Osteocyte (in vitro differentiated cells): ENCODE results near the gene VPS8. TPM values are rescaled to one million over a fixed set of nuclear protein-coding genes. Genes with fewer than 3 reads are reported as not detected.

Experiments
- DNase-seq: peaks from one replicate; pipeline ENCODE4 v3.0.0; 2021; ENCODE audit warnings: mixed read lengths; ENCODE audit not compliant: unreplicated experiment; ENCODE audit errors: extremely low spot score
- H3K27ac Mint-ChIP-seq: one replicate; pipeline ENCODE4 v1.8.0; 2021; ENCODE audit warnings: mild to moderate bottlenecking, mixed read lengths; ENCODE audit not compliant: unreplicated experiment
- H3K27me3 Mint-ChIP-seq: one replicate; pipeline ENCODE4 v1.8.0; 2021; ENCODE audit warnings: mixed read lengths; ENCODE audit not compliant: unreplicated experiment
- H3K36me3 Mint-ChIP-seq: one replicate; pipeline ENCODE4 v1.8.0; 2021; ENCODE audit warnings: mixed read lengths; ENCODE audit not compliant: unreplicated experiment
- H3K4me1 Mint-ChIP-seq: one replicate; pipeline ENCODE4 v1.8.0; 2021; ENCODE audit warnings: mixed read lengths; ENCODE audit not compliant: unreplicated experiment
- H3K4me3 Mint-ChIP-seq: one replicate; pipeline ENCODE4 v1.8.0; 2021; ENCODE audit warnings: mild to moderate bottlenecking, moderate library complexity, mixed read lengths; ENCODE audit not compliant: unreplicated experiment
- H3K9me3 Mint-ChIP-seq: one replicate; pipeline ENCODE4 v1.8.0; 2021; ENCODE audit warnings: mixed read lengths; ENCODE audit not compliant: unreplicated experiment
- total RNA-seq: library from RNA; stranded (reverse); gene quantifications from 2 replicates; pipeline ENCODE4 v1.2.1, GENCODE V29; 2021
- TF ChIP-seq, protein P1 (sequence below): fragments of 200-600 bp; sonication (generic); IDR thresholded peaks from 2 replicates; pipeline ENCODE4 v1.5.0; 2021; ENCODE audit warnings: antibody characterized with exemption, mild to moderate bottlenecking, moderate library complexity

VPS8 gene
- total RNA-seq, 1 donor from 2014 or later, result 53.5 TPM

DNA sequence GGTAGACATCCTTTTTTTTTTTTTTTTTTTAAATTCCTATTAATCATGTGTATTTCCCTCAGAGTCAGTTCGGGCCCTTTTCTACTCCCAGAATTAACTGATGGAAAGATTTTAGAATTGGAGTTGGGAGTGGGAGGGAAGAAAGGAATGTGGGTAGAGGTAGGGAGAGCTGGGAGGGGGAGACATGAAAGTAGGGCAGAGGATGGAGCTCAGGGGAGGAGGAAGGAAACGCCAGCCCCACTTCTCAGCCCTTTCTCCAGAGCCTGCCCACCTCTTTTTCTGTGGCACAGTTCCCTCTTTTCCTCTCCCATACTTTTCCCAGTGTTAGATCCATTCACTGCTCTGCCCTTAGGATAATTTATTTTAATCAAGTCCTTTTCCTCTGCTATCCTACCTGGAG lies 129.4 kb downstream of the VPS8 start:
- no peak for DNase-seq
- Mint-ChIP-seq H3K4me1 (no peaks in the 10 kb centered on the region), H3K36me3 (peaks cover 33% of the 10 kb centered on the region), H3K27me3 (no peaks in the 10 kb centered on the region), H3K4me3 (no peak overlapping the region), H3K27ac (no peak overlapping the region), H3K9me3 (no peaks in the 10 kb centered on the region)
- TF ChIP-seq, protein P1, sequence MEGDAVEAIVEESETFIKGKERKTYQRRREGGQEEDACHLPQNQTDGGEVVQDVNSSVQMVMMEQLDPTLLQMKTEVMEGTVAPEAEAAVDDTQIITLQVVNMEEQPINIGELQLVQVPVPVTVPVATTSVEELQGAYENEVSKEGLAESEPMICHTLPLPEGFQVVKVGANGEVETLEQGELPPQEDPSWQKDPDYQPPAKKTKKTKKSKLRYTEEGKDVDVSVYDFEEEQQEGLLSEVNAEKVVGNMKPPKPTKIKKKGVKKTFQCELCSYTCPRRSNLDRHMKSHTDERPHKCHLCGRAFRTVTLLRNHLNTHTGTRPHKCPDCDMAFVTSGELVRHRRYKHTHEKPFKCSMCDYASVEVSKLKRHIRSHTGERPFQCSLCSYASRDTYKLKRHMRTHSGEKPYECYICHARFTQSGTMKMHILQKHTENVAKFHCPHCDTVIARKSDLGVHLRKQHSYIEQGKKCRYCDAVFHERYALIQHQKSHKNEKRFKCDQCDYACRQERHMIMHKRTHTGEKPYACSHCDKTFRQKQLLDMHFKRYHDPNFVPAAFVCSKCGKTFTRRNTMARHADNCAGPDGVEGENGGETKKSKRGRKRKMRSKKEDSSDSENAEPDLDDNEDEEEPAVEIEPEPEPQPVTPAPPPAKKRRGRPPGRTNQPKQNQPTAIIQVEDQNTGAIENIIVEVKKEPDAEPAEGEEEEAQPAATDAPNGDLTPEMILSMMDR, result no peak

DNA sequence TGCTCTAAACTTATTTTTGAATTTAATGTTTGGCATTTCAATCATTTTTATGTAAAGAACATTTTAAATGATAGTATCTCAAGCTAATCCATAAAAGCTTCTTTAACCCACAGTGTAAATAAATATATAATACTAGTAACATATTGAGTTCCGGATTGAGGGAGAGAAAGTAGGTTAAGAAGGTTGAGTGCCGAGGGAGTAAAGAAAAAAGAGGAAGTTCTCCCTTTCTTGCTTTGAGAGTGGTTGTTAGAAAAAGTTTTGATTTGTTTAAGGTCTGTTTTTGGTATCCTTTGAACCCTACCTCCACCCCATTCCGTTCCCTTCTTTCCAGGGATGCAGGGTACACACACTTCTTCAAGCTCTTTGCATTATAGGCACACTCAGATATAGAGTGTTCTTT lies 130.8 kb downstream of the VPS8 start:
- Mint-ChIP-seq H3K27me3 (no peaks in the 10 kb centered on the region), H3K4me3 (no peak overlapping the region), H3K9me3 (no peaks in the 10 kb centered on the region), H3K27ac (no peak overlapping the region), H3K36me3 (peaks cover 37% of the 10 kb centered on the region), H3K4me1 (no peaks in the 10 kb centered on the region)
- DNase-seq, result no peak
- TF ChIP-seq, protein P1, result no peak

DNA sequence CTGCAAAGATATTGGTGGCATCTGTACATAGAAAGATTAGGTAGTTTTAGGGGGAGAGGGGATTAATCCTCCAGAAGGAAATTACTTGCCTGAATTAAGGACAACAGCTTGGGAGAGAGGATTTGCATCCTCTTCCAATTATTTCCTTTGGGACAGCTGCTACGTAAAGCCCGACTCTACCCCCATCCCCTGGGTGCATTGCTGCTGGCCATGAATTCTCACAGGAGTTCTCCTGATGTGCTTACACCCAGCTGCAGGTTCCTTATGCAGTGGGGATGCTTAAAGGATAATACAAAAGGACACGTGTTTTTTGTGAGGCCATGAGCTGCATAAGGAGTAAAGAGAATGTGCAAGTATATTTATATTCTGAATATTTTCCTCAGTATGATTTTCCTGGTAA lies 132.3 kb downstream of the VPS8 start:
- Mint-ChIP-seq H3K27ac (no peak overlapping the region), H3K27me3 (no peaks in the 10 kb centered on the region), H3K36me3 (peaks cover 32% of the 10 kb centered on the region), H3K4me3 (no peak overlapping the region), H3K9me3 (no peaks in the 10 kb centered on the region), H3K4me1 (no peaks in the 10 kb centered on the region)
- TF ChIP-seq, protein P1, result no peak
- DNase-seq, result no peak

DNA sequence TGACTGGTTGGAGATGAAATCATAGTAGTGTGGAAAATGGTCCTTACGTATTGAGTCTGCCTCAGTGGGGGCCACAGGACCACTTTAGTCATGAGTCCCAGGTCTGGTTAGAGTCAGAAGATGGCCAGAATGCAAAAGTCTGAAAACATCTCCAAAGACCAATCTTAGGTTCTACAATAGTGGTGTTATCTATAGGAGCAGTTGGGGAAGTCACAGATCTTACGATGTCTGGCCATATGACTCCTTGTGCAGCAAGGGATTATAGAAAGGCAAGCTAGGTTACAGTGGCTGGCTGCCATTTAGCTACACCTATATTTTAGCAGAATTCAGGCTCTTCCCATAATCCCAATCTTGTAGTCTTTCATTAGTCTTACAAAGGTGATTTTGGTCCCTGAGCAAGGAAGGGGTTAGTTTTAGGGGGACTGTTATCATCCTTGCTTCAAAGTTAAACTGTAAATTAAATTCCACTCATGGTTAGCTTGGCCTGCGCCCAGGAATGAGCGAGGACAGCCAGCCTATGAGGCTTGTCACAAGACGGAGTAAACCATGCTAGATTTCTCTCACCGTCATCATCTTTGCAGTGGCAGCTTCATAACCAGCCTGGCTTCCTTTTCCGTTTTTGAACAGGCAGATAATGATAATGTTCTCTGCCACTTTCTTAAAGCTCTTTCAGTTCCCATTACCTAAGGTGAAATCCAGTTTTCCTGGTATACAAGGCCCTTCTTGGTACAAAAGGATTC lies 134.1 kb downstream of the VPS8 start:
- Mint-ChIP-seq H3K36me3 (peaks cover 26% of the 10 kb centered on the region), H3K9me3 (no peaks in the 10 kb centered on the region), H3K27me3 (no peaks in the 10 kb centered on the region), H3K4me1 (no peaks in the 10 kb centered on the region), H3K4me3 (no peak overlapping the region), H3K27ac (no peak overlapping the region)
- DNase-seq, result no peak
- TF ChIP-seq, protein P1, result no peak

DNA sequence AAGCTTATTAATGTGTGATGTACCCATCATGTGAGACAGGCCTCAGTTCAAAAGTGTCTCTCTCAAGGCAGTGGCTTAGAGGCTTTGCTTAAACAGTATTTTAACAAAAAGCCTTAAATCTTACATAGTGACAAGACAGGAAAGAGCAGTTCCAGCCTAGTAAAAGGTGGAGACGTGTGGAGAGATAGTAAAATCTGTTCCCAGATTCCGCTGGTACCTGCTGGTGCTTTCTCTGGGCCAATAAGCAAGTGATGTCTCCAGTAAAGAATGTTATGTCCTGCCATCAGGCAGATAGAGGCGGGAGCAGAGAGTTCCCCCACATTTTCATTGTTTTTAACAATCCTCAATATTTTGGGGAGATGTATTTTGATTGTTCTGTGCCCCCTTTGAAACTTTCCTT lies 135.0 kb downstream of the VPS8 start:
- no peak for DNase-seq
- Mint-ChIP-seq H3K4me1 (no peaks in the 10 kb centered on the region), H3K27me3 (no peaks in the 10 kb centered on the region), H3K27ac (no peak overlapping the region), H3K4me3 (no peak overlapping the region), H3K9me3 (no peaks in the 10 kb centered on the region), H3K36me3 (peaks cover 27% of the 10 kb centered on the region)
- TF ChIP-seq, protein P1, result no peak
